Osteocyte (in vitro differentiated cells): Measurements from ENCODE around the gene NSRP1. TPM values are rescaled to one million over a fixed set of nuclear protein-coding genes. Genes with fewer than 3 reads are reported as not detected.

Experiments used
- DNase-seq: peaks from one replicate; pipeline ENCODE4 v3.0.0; 2021; ENCODE audit warnings: mixed read lengths; ENCODE audit not compliant: unreplicated experiment; ENCODE audit errors: extremely low spot score
- H3K27ac Mint-ChIP-seq: one replicate; pipeline ENCODE4 v1.8.0; 2021; ENCODE audit warnings: mild to moderate bottlenecking, mixed read lengths; ENCODE audit not compliant: unreplicated experiment
- H3K27me3 Mint-ChIP-seq: one replicate; pipeline ENCODE4 v1.8.0; 2021; ENCODE audit warnings: mixed read lengths; ENCODE audit not compliant: unreplicated experiment
- H3K36me3 Mint-ChIP-seq: one replicate; pipeline ENCODE4 v1.8.0; 2021; ENCODE audit warnings: mixed read lengths; ENCODE audit not compliant: unreplicated experiment
- H3K4me1 Mint-ChIP-seq: one replicate; pipeline ENCODE4 v1.8.0; 2021; ENCODE audit warnings: mixed read lengths; ENCODE audit not compliant: unreplicated experiment
- H3K4me3 Mint-ChIP-seq: one replicate; pipeline ENCODE4 v1.8.0; 2021; ENCODE audit warnings: mild to moderate bottlenecking, moderate library complexity, mixed read lengths; ENCODE audit not compliant: unreplicated experiment
- H3K9me3 Mint-ChIP-seq: one replicate; pipeline ENCODE4 v1.8.0; 2021; ENCODE audit warnings: mixed read lengths; ENCODE audit not compliant: unreplicated experiment
- CTCF ChIP-seq: fragments of 200-600 bp; sonication (generic); IDR thresholded peaks from 2 replicates; pipeline ENCODE4 v1.5.0; 2021; ENCODE audit warnings: antibody characterized with exemption, mild to moderate bottlenecking, moderate library complexity
- total RNA-seq: library from RNA; stranded (reverse); gene quantifications from 2 replicates; pipeline ENCODE4 v1.2.1, GENCODE V29; 2021

The NSRP1 gene
- total RNA-seq, 1 donor from 2014 or later: 26.5 TPM

- Mint-ChIP-seq H3K4me1 (peaks cover 2% of the 10 kb centered on the region), H3K9me3 (no peaks in the 10 kb centered on the region), H3K27me3 (no peaks in the 10 kb centered on the region), H3K4me3 (no peak overlapping the region), H3K36me3 (peaks cover 52% of the 10 kb centered on the region), H3K27ac (no peak overlapping the region)
- DNase-seq: no peak
- no peak for TF ChIP-seq CTCF
Measured at GRCh38 chr17:30176855-30177254, 60.2 kb downstream of the NSRP1 start.

GRCh38 chr17:30186761-30187160, 70.1 kb downstream of the NSRP1 start:
- no peaks in the 10 kb centered on the region for H3K4me1 Mint-ChIP-seq
- DNase-seq: no peak
- H3K27me3 Mint-ChIP-seq: peaks cover 3% of the 10 kb centered on the region
- H3K9me3 Mint-ChIP-seq: no peaks in the 10 kb centered on the region
- no peak overlapping the region for H3K4me3 Mint-ChIP-seq
- TF ChIP-seq CTCF: no peak
- no peak overlapping the region for H3K27ac Mint-ChIP-seq
- H3K36me3 Mint-ChIP-seq: peaks cover 39% of the 10 kb centered on the region

GRCh38 chr17:30187573-30187972, 71.0 kb downstream of the NSRP1 start:
- Mint-ChIP-seq H3K36me3 (peaks cover 36% of the 10 kb centered on the region), H3K4me1 (no peaks in the 10 kb centered on the region), H3K27ac (no peak overlapping the region), H3K9me3 (no peaks in the 10 kb centered on the region), H3K27me3 (peaks cover 3% of the 10 kb centered on the region), H3K4me3 (no peak overlapping the region)
- TF ChIP-seq CTCF: no peak
- no peak for DNase-seq

GRCh38 chr17:30188211-30188939, 71.8 kb downstream of the NSRP1 start:
- peaks cover 31% of the 10 kb centered on the region for H3K36me3 Mint-ChIP-seq
- TF ChIP-seq CTCF: no peak
- no peaks in the 10 kb centered on the region for H3K9me3 Mint-ChIP-seq
- H3K27ac Mint-ChIP-seq: no peak overlapping the region
- no peaks in the 10 kb centered on the region for H3K4me1 Mint-ChIP-seq
- no peak overlapping the region for H3K4me3 Mint-ChIP-seq
- H3K27me3 Mint-ChIP-seq: peaks cover 7% of the 10 kb centered on the region
- DNase-seq: no peak

GRCh38 chr17:30191072-30191471, 74.5 kb downstream of the NSRP1 start:
- no peaks in the 10 kb centered on the region for H3K4me1 Mint-ChIP-seq
- H3K4me3 Mint-ChIP-seq: no peak overlapping the region
- TF ChIP-seq CTCF: no peak
- peaks cover 12% of the 10 kb centered on the region for H3K36me3 Mint-ChIP-seq
- DNase-seq: no peak
- H3K9me3 Mint-ChIP-seq: no peaks in the 10 kb centered on the region
- H3K27me3 Mint-ChIP-seq: peaks cover 16% of the 10 kb centered on the region
- H3K27ac Mint-ChIP-seq: no peak overlapping the region
